ENCODE measurements around the gene BCAN.

The BCAN gene

DNA sequence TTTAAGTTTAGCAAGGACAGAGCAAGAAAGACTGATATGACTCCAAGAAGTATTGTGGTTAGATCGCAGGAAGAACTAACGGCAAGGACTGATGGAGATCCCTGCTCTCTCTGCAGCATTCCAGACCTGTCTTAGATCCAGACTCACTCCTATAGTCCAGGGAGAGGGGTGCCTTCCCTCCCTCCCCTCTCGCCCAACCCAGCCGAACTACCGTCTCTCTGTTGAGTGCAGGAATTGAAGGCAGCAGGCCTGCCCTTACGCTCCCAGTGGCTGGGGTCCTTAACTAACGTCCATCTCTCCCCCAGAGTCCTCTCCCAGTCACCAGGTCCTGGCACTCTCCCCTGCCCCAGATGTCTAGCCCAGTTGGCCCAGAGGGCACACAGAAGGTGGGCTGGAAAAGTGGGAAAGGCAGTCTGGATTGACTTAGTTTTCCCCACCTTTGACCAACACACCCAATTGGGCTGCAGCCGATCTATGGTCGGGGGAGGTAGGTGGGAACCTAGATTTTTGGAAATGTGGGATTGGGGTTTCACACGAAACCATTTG lies 62.3 kb downstream of the BCAN start:
- FAIRE-seq = no peak

DNA sequence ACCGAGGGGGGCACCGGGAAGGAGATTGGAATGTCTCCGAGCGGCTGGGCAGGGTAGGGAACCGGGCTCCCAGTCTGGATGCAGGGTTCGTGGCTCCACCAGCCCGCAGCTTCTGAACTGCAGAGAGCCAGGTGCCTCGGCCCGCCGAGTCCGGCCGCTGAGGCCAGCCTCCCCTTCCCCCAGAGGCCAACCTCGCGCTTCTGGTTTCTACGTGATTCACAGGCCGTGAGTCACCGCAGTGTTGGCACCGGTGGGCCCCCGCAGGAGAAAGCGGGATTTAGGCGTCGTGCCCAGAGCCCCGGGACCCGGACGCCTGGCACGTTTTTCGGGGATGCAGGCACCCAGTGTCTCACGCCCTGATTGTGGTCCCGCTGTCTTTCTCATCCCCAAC lies 63.0 kb downstream of the BCAN start:
- FAIRE-seq = no peak

GRCh38 chr1:156705321-156705917 lies 63.5 kb downstream of the BCAN start, which contains the start of gene CRABP2:
Gene CRABP2, minus strand, starts transcription at chr1:156705583. Its CDS starts 137 bp downstream, at chr1:156705446.
- FAIRE-seq = no peak

DNA sequence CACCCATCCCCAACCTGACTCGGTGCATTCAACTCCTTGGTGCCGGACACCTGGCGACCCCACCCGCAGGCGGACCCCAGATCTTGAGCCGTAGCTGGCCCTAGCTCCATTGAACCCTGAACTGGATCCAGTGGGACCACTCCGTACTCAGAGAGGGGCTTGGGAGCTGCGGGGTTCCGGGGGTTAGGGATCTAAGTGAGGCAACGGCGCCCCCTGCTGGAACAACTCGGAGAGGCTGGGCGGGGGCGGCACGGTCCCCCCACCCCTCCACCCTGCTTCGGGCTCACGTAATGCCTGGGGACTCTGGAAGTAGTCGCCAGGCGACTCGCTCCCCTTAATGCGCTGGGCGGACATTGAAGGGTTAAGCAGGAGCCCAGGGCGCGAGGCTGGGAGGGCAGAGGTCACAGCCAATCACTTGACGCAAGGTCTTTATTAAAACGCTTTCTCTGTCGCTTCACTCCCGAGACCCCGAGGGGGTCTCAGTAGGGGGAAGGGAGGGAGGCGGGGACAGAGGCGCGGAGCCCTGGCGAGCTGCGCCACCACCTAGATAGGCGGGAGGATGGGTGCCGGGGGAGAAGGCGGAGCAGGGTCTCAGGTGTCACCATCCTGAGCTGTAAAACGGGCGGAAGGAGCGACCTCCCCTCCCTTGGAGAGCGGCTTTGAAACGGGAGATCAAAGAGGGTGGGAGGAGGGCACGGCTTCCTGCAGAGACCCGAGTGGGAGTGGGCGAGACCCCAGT lies 64.2 kb downstream of the BCAN start:
- FAIRE-seq = no peak

GRCh38 chr1:156706657-156707416 lies 64.9 kb downstream of the BCAN start:
- no peak for FAIRE-seq

DNA sequence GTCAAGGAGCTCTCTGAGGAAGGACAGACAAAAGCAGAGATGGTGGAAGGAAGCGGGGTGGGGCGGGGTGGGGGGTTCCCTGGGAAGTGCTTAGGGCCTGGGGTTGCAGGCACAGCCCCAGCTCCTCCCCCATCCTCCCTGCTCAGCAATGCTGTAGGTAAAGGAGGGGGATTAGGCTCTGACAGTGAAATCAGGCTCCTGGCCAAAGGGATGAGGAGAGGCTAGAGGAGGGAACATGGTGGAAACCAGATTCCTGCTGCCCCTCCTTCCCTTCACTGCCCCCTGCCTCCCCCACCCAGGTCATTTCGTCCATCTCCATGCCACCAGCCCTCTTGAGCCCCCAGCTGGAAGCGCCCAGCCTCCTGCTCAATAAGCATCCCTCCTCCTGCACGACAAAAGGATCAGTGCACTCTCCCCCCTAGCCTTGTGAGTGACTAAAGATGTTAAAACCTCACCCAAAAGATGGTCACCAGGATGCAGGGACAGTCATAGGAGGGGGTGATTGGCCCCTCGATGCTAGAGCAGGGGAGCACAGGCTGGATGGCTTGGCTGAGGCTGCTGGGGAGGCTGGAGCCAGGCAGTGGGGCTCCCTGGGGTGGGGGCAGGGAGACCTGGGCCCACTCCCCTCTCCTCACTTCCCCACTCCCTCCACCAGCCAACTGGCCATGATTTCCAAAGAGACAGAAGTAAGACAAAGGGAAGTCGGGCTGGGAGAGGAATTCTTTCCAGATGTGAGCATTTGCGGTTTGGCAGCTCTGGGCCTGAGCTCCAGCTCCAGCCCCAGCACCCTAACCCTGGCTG lies 65.7 kb downstream of the BCAN start:
- FAIRE-seq = no peak

- no peak for FAIRE-seq
Observed at GRCh38 chr1:156708218-156708661, 66.3 kb downstream of the BCAN start.

GRCh38 chr1:156709031-156709430 lies 67.1 kb downstream of the BCAN start:
- FAIRE-seq = no peak

Data from colon (tissue), 2 donors.